Cardiac fibroblast (primary cell): Measurements from ENCODE around the gene CLSTN1.

Experiments used
- DNase-seq, 2 donors: peaks; one replicate each; pipeline versions ENCODE4 v3.0.0 to v3.0.0-alpha.2; 2010; ENCODE audit warnings: low read depth in 2 of 2
- H3K4me3 ChIP-seq, 2 donors: replicated peaks in 1 of 2; 1 replicate in 1 of 2; 2 replicates in 1 of 2; pipeline ENCODE4 v1.5.1; 2011; ENCODE audit warnings: low read depth in 2 of 2, low read length in 2 of 2, mild to moderate bottlenecking in 2 of 2, moderate library complexity in 1 of 2
- CTCF ChIP-seq: IDR thresholded peaks from one replicate; pipeline ENCODE4 v1.5.1; 2011; ENCODE audit warnings: low read depth, mild to moderate bottlenecking, low read length, inconsistent platforms

Gene CLSTN1

GRCh38 chr1:9691691-9692090 lies 132.1 kb downstream of the CLSTN1 start:
- TF ChIP-seq CTCF, result no peak
- no peak overlapping the region for H3K4me3 ChIP-seq
- no peak for DNase-seq

GRCh38 chr1:9691108-9691445 lies 132.7 kb downstream of the CLSTN1 start:
- DNase-seq, result peak in 1 of 2 donors; percentile 41
- no peak for TF ChIP-seq CTCF
- H3K4me3 ChIP-seq, result no peak overlapping the region

GRCh38 chr1:9690440-9691107 lies 133.2 kb downstream of the CLSTN1 start:
- no peak for DNase-seq
- H3K4me3 ChIP-seq, result peak overlapping the region; percentile 61 to 62

GRCh38 chr1:9689971-9690381 lies 133.8 kb downstream of the CLSTN1 start:
- TF ChIP-seq CTCF, result peak; percentile 16
- peak overlapping the region; percentile 61 to 62 for H3K4me3 ChIP-seq
- DNase-seq, result peak in 1 of 2 donors; percentile 26

More at GRCh38 chr1:9690440-9691107, 133.2 kb downstream of the CLSTN1 start:
- no peak for TF ChIP-seq CTCF

- peak; percentile 62 to 77 for DNase-seq
- no peak for TF ChIP-seq CTCF
- peak overlapping the region; percentile 61 to 62 for H3K4me3 ChIP-seq
Measured at GRCh38 chr1:9689011-9689706, 134.6 kb downstream of the CLSTN1 start.

- peak overlapping the region; percentile 40 to 56 for H3K4me3 ChIP-seq
- DNase-seq, result no peak
- no peak for TF ChIP-seq CTCF
Measured at GRCh38 chr1:9688599-9688998, 135.2 kb downstream of the CLSTN1 start.
